GM12875 (cell line): Measurements from ENCODE around the gene RNF214.
"Not testable (repeated sequence)": the region's sequence is repeated elsewhere in the genome, so short reads cannot be mapped to it uniquely, and the experiment has no call there.

Experiments
- H3K4me3 ChIP-seq: one replicate; pipeline ENCODE4 v1.5.1; 2011; ENCODE audit warnings: low read depth, low read length, control low read depth
- CTCF ChIP-seq: IDR thresholded peaks from 2 replicates; pipeline ENCODE4 v1.5.1; 2011; ENCODE audit warnings: low read depth, mild to moderate bottlenecking, control low read depth, inconsistent platforms, low read length, moderate library complexity, borderline replicate concordance; ENCODE audit not compliant: insufficient read depth

The RNF214 gene

DNA sequence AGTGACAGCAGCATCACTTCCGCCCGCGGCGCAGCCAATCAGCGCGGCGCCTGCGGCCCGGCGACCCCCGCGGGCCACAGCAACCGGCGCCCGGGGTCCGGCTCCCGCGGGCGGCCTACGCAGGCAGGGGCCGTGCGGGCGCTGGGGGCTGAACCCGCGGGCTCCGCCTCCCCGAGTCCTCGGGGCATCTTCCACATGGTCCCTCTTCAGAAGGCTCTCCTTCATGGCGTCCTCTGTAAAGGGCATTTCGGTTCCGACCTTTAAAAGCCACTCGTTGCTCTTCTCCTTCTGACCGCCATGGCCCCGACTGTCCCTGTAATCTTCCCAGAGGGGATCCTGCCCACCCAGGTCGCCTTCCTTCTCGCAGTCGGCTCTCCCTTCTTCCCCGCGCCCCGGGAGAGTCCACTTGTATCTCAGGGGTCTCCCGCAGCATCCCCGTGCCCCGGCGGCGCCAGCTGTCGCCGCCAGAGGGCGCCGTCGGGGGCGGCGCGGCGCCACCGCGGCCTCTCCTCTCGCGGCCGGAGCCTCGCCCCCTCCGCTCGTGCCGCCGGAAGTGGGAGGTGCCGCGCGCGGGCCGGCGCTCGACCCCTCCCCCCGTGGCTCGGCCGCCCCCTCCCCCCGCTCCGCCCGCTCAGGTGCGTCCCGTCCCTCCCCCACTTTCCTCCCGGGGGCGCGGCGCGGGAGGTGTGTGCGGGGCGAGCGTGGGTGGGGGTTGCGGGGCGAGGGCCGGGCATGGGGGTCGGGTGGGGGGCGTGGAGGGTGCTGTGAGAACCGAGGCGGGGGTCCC lies at the start of gene RNF214:
RNF214 (plus strand) TSS at position 580 of the 787 bp plus-strand sequence. CDS start 1,602 bp downstream, outside the sequence.
- H3K4me3 ChIP-seq, result peak within 1 kb of the TSS; percentile 86
- peak; percentile 92 for TF ChIP-seq CTCF

DNA sequence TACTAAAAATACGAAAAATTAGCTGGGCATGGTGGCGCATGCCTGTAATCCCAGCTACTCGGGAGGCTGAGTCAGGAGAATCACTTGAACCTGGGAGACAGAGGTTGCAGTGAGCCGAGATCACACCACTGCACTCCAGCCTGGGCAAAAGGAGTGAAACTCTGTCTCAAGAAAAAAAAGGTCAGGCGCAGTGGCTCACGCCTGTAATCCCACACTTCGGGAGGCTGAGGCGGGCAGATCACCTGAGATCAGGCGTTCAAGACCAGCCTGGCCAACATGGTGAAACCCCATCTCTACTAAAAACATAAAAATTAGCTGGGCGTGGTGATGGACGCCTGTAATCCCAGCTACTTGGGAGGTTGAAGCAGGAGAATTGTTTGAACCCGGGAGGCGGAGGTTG lies 49.3 kb upstream of the RNF214 start:
- not testable (repeated sequence) for H3K4me3 ChIP-seq

DNA sequence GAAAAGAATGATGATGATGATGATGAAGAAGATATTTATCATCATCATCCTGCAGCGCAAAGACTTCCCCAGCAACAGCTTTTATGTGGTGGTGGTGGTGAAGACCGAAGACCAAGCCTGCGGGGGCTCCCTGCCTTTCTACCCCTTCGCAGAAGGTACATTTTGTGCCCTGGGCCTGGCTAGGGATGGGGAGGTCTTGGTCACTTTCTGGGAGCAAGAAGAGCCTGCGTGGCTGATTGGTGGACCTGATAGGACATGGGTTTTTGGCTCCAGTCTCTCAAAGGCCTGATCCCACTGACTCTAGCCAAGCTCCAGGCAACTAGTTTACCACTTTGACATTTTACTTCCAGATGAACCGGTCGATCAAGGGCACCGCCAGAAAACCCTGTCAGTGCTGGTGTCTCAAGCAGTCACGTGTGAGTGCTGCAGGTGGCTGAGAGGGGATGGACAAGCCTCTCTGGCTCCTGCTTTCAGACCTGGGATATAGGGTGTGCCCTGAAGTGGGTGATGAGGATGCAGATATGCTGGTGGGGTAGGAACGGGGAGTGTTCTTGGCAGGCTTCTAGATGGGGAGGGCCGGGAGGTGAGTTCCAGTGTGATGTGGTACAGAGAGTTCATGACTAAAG lies 48.6 kb upstream of the RNF214 start:
- no peak overlapping the region for H3K4me3 ChIP-seq
- no peak for TF ChIP-seq CTCF

DNA sequence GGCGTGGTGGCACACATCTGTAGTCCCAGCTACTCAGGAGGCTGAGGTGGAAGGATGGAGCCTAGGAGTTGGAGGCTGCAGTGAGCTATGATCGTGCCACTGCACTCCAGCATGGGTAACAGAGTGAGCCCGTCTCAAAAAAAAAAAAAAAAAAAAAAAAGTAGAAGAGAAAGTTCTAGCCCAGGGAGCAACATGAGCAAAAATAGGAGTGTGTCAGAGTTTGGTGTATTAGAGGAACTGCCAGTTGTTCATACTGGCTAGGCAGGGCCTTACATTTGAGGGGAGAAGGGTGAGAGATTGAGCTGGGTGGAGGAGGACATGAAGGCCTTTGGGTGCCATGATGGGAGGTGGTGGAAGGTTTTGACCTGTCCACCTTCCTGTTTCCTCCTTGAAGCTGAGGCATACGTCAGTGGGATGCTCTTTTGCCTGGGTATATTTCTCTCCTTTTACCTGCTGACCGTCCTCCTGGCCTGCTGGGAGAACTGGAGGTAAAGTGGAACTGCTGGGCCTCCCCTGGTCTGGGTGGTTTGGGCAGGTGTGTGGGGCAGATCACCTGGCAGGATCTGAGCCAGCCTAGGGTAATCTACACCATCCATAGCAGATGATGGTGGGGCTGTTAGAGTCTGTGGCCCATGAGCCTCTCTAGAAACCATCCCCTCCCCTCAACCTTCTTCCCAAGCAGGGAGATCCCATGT lies 46.6 kb upstream of the RNF214 start:
- H3K4me3 ChIP-seq, result no peak overlapping the region
- no peak for TF ChIP-seq CTCF

GRCh38 chr11:117186431-117186761 lies 46.1 kb upstream of the RNF214 start:
- no peak for TF ChIP-seq CTCF
- no peak overlapping the region for H3K4me3 ChIP-seq

DNA sequence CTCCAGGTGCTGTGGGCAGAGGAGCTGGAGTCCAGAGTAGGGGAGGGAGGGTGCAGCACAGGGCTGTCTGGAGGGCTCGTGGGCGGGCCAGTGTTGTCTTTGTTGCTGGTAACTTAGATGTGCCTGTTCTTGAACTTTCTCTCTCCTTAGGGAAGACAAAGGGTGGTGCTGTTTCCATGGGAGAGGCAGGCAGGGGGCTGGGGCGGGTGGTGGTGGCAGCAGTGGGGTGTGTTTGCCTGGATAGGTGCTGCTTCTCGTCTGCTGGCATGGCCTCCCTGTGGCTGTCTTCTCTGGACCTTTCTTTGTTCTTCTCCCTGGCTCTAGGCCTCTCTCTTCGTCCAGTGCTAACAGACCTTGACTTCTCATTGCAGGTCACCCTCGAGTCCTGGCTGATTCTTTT lies 45.5 kb upstream of the RNF214 start:
- H3K4me3 ChIP-seq, result no peak overlapping the region

More for the DNA sequence above, 45.5 kb upstream of the RNF214 start:
- no peak for TF ChIP-seq CTCF
